GM19193 (cell line): ENCODE results near the gene CHGA.

Experiments used
- POLR2A ChIP-seq: IDR thresholded peaks from 4 replicates; pipeline ENCODE4 v1.6.1; 2011; ENCODE audit not compliant: insufficient read depth, insufficient read length; ENCODE audit errors: extremely low read depth

The CHGA gene

DNA sequence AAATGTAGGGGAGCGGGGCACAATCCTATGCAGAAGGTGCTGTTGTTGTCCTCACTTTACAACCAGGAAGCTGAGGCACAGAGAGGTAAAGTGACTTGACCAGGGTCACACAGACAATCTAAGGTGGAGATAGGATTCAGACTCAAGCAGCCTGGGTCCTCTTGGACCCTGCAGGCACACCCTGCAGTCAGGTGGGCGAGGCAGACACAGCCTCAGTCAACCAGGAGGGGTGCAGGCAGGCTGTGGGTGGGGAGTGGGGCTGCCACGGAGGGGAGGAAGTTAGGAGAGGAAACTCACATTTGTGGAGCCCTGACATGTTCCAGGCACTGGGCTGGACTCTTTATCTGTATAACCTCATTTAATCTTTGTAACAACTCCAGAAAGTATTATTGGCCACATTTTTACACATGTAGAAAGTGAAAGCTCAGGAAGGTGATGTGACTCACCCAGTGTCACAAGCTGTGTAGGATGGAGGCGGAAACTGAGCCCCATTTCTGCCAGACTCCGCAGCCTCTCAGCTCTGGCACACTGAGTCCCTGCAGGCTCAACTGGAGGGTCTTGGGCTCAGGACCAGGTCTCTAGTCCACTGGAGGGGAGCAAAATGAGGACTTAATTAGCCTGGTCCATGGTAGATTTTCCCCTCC lies 24.9 kb upstream of the CHGA start:
- TF ChIP-seq POLR2A, result no peak

DNA sequence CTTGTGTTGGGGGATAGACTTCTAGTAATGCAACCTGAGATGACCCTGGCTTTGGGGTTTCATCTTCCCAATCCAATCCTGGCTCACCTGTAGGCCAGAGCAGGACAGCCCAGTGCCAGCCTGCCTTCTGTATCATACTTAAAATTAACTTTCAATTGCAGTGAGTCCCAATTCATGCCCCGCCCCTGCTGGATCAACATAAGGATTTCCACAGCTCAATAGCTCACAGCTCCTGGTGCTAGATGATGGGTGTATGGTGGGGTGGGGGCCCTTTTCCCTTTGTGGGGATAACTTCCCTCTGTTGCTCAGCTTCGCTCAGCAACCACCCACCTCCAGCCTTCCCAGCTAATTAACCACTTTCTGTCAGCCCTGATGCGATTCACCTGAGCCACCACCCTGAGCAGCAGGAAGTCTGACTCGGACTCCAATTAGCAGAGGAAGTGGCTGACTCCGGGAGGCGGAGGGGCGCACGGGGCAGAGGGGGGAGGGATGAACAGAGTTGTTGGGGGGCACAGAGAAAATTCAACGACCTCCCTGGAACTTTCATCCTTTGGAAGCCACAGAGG lies 24.3 kb upstream of the CHGA start:
- TF ChIP-seq POLR2A, result no peak

DNA sequence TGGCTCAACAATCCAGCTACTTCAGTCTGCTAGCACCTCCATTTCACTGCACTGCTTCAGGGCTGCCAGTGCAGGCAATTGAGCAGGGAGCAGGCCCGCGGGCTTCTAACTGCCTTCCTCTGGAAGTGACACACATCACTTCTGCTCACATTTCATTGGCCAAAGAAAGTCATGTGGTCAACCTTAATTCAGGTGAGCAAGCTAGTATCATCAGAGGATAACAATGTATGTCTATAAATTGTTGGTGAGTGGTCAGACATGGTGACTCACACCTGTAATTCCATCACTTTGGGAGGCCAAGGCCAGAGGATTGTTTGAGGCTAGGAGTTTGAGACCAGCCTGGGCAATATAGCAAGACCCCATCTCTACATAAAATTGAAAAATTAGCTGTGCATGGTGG lies 22.3 kb upstream of the CHGA start:
- no peak for TF ChIP-seq POLR2A

DNA sequence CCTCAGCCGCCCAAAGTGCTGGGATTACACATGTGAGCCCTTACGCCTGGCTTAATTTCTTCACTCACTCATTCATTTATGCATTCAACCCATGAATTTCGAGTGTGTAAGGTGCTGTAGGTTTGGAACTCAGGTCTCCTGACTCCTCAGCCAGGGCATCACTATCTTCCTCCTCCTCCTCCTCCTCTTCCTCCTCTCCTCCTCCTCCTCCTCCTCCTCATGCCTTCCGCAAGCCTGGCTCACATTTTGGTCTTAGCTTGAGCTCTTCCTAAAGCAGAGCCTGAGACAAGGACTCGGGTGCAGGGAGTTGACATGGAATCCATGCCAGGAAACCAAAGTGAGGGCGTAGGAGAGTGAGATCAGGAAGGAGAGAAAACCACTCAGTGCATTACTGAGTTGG lies 20.8 kb upstream of the CHGA start:
- no peak for TF ChIP-seq POLR2A

DNA sequence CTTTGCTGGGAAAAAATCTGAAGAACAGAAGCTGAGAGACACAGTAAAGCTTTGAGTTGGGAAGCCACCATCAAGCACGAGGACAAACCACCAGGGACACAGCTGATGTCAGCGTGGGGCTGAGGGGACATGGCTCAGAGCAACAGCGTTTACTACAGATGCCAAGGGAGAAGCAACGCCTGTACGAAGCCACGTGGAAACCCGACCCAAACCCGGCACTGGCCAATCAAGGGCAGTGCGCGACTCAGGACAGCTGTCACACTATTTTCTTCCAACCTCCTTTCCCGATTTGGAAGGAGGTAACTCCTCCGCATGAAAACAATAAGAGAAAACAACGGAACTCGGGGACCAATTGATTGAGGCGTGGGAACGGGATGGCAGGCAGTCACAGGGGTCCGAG lies 20.2 kb upstream of the CHGA start:
- no peak for TF ChIP-seq POLR2A

DNA sequence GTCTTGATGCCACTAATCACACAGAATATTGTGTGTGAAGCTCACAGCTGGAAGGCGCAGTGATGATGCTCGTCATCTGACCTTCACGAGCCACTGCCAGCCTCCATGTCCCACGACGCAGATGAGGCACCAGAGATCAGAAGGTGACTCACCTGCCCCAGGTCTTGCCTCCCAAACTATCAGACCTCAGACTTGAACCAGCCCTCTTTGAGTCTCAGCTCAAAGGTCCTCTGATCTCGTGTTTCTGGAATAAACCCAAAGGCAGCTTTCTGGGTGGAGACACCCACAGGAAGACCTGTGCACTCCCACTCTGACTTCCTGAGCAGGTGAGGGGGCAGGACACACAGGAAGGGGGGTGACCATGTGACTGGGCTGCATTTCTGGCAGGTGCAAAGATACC lies 19.6 kb upstream of the CHGA start:
- TF ChIP-seq POLR2A, result no peak

DNA sequence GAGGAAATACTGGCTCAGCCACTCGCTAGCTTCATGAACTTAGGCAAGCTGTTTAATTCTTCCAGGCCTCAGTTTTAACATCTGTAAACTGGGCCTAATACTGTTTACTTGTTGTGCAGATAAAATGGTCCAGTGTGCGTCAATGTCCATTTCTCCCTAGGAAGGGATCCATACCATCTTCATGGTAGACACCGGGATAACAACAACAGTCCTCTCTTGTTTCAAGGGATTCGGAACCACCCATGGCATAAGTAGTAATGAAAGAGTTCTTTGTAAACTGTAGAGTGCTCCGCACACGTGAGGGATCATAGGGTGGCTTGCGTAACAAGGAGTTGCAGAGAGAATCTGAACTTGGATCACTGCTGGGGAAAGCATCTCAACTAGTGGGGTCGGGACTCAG lies 17.3 kb upstream of the CHGA start:
- no peak for TF ChIP-seq POLR2A

DNA sequence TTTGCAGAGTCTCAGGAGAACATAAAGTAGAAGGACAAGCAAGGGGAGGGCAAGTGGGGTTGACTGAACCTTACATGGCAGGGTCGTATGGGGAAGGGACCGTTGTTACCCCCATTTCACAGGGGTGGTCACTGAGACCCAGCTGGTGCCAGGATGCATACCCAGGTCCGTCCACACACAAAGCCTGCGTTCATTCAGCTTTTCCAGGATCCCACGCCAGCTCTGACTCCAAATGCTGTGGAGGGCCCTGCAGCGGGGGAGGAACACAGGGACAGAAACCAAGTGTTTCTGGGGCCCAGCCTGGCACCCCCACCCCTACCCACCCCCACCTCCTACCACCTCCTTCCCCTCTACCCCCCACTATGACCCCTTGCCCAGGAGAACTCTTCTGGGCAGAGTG lies 16.5 kb upstream of the CHGA start:
- no peak for TF ChIP-seq POLR2A

DNA sequence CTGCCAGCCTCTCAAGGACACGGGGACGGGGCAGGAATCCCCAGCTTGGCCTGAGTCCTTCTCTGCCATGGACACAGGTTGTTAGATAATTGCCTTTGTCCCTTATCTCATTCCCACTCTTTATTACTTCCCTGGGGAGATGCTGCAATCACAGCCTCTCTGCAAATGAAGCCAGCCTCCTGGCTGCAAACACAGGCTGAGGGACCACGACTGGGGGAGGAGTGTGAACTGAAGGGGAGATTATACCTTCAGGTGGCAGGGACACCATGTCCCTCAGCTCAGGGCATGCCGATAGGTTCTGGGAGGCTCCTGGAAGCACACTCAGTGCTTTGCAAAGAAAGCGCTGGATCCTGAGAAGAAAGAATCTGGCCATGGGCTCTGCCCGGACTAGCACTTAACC lies 16.1 kb upstream of the CHGA start:
- TF ChIP-seq POLR2A, result no peak

DNA sequence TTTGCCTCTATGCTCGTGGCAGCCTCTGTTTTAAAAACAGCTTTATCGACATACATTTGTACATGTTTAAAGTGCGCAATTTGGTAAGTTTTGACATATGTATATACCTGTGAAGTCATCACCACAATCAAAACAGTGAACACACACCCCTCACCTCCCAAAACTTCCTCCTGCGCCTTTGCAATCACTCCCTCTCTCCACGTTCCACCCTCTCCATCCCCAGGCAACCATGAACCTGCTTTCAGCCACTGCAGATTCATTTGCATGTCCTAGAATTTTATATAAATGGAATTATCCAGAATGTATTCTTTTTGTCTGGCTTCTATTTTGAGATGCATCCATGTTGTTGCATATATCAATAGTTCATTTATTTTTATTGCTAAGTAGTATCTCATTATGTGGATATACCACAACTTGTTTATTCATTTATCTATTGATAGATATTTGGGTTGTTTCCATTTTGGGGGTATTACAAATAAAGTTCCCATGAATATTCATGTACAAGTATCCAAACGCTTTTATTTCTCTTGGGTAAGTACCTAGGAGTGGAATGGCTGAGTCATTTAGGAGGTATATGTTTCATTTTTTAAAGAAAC lies 15.5 kb upstream of the CHGA start:
- TF ChIP-seq POLR2A, result no peak

DNA sequence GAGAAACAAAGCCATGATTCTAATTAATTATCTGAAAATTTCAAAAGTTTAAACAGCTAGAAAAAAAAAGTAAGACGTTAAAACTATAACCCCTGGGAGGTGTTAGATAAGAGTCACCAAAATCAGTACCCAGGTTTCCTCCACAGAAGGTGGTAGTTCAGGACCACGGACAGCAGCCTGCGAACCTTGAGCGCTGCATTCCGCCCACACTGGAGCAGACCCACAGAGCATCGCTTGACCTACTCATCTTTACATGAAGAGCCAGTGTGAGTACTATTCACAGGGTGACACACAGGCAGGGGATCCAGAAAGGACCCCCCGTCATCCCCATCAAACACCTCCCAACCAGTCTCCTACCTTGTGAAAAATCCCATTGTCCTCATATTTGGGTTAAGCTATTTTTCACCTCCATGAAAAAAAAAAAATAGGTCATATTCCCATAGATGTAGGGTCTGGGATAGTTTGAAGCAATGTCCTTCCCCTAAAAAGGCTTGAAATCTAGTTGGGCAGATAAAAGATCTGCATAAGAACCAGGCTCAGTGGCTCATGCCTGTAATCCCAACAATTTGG lies 8.8 kb upstream of the CHGA start:
- TF ChIP-seq POLR2A, result no peak

DNA sequence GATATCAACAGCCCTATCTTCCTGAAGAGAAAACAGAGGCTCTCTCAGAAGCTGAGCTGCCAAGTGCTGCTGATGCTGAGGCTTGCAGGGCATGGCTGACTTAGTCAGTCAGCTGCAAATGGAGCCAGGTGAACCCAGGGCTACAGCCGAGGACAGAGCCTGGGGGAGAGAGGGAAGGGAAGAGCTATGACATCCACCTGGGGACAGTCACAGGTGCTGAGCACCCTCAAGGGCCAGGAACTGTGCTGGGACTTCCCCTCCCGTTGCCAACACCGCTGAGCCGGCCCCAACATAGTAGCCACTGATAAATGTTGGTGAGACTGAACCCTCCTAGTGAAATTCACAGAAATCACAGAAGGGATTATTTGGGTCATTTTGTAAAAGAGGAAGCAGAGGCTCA lies 6.7 kb upstream of the CHGA start:
- TF ChIP-seq POLR2A, result no peak

DNA sequence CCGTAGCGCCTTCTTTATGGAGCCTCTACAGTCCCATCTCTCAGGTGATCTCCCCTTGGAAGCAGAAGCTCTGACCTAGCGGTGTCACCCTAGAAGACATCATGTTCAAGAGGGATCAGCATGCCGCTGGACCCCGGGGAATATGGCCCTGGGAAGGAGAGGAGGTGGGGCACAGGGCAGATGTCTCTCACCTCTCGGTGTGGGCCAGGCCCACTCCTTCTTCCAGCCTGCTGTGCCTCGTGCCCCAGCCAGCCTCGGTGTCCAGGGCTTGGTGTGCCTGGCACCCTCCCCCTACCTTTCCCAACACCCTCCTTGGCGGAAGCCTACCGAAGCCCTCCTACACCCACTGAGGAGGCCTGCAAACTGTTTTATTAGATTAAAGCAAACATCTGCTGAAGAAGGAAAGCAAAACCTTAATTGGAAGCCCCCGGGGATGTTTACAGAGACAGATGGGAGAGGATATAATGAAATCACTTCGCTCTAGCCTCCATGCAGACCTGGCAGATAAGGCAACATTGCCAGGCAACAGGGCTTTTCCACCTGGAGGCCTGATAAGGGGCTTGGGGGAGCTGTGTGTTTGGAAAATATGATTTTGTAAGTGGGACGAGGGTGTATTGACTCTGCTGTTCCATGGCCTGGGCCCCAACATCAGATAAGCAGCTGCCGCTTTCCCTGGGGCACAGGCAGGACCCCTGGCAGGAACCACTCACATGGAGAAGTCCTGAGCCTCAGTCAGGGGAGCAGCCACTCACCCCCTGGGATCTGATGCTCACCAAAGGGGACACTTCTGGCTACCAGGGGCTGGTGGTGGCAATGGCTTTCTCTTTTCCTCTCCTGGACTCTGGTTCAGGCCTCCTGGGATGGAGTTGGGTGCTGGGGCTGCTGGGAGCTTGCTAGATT lies 5.7 kb upstream of the CHGA start:
- TF ChIP-seq POLR2A, result no peak

DNA sequence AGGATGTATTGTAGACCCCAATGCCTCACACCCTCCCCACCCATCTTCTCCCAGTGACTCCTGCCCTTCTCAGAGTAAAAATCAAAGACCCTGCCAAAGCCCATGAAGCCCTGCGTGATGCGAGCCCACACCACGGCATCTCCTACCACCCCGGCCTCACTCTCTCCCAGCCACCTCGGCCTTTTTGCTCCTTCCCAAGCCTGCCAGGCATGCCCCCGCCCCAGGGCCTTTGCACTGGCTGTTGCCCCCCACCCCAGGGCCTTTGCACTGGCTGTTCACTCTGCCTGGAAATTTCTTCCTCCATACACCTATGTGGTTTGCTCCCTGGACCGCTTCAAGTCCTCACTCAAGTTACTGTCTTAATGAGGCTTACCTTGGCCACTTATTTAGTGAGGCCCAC lies 5.0 kb upstream of the CHGA start:
- no peak for TF ChIP-seq POLR2A

DNA sequence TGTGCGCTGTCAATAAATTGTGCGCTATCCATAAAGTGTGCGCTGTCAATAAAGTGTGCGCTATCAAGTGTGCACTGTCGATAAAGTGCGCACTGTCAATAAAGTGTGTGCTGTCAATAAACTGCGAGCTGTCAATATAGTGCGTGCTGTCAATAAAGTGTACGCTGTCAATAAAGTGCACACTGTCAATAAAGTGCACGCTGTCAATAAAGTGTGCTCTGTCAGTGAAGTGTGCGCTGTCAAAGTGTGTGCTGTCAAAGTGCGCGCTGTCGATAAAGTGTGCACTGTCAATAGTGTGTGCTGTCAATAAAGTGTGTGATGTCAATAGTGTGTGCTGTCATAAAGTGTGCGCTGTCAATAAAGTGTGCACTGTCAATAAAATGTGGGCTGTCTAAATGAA lies 2.9 kb upstream of the CHGA start:
- no peak for TF ChIP-seq POLR2A
